IMR-90 (cell line): ENCODE measurements around the gene PRKCA. TPM values are rescaled to one million over a fixed set of nuclear protein-coding genes. Genes with fewer than 3 reads are reported as not detected.

Source experiments
- ATAC-seq: fragments of 200-7000 bp; cut with Tn5 transposase; 2 replicates; pipeline ENCODE4 v1.9.1; 2020; ENCODE audit warnings: low read depth, mild to moderate bottlenecking, moderate library complexity
- BruUV-seq: library from RNA; stranded (reverse); fragments of 400-500 nt; replicated peaks from 2 replicates; lab custom pipeline; 2021; lab: Mats Ljungman, UMichigan
- CTCF ChIA-PET: fragments of 300-600 bp; formaldehyde crosslinking; extraction: SDS; loops from one replicate; lab custom pipeline; 2021; ENCODE audit warnings: antibody characterized with exemption; lab: Yijun Ruan, JAX
- POLR2A ChIA-PET: fragments of 300-600 bp; sonication (Branson Sonifier 250); formaldehyde crosslinking; loops from one replicate; lab custom pipeline; 2022; ENCODE audit warnings: antibody characterized with exemption; ENCODE audit not compliant: unreplicated experiment; lab: Charles Lee
- DNase-seq: peaks from one replicate; pipeline ENCODE4 v3.0.0; 2013
- H2AFZ ChIP-seq: replicated peaks from 2 replicates; pipeline ENCODE3; 2013; ENCODE audit warnings: low read length, mild to moderate bottlenecking; ENCODE audit not compliant: poor library complexity
- H2AK5ac ChIP-seq: 2 replicates; pipeline ENCODE4 v1.6.1; 2013; ENCODE audit warnings: low read depth, low read length, inconsistent platforms
- H2AK9ac ChIP-seq: replicated peaks from 2 replicates; pipeline ENCODE3; 2013; ENCODE audit warnings: mild to moderate bottlenecking, low read depth, low read length, moderate library complexity; ENCODE audit not compliant: poor library complexity
- H2BK120ac ChIP-seq: 2 replicates; pipeline ENCODE4 v1.6.1; 2013; ENCODE audit warnings: low read depth, low read length, inconsistent platforms
- H2BK15ac ChIP-seq: 3 replicates; pipeline ENCODE4 v1.6.1; 2013; ENCODE audit warnings: low read depth, low read length, inconsistent platforms
- H2BK20ac ChIP-seq: 2 replicates; pipeline ENCODE4 v1.6.1; 2013; ENCODE audit warnings: low read depth, mild to moderate bottlenecking, inconsistent platforms, low read length, moderate library complexity
- H2BK5ac ChIP-seq: 2 replicates; pipeline ENCODE4 v1.6.1; 2013; ENCODE audit warnings: mild to moderate bottlenecking, low read depth, low read length, inconsistent platforms; ENCODE audit not compliant: poor library complexity, severe bottlenecking
- H3K14ac ChIP-seq: replicated peaks from 2 replicates; pipeline ENCODE4 v1.6.1; 2013; ENCODE audit warnings: low read depth, low read length, inconsistent platforms
- H3K18ac ChIP-seq: 2 replicates; pipeline ENCODE4 v1.6.1; 2013; ENCODE audit warnings: low read depth, low read length, control low read depth
- H3K23ac ChIP-seq: 2 replicates; pipeline ENCODE4 v1.6.1; 2013; ENCODE audit warnings: low read depth, low read length, inconsistent platforms
- H3K27ac ChIP-seq: 2 replicates; pipeline ENCODE4 v1.5.1; 2013; ENCODE audit warnings: mild to moderate bottlenecking, control low read depth, low read length; ENCODE audit not compliant: insufficient read depth
- H3K27me3 ChIP-seq: 2 replicates; pipeline ENCODE4 v1.6.1; 2013; ENCODE audit warnings: low read length; ENCODE audit not compliant: control insufficient read depth, insufficient read depth
- H3K36me3 ChIP-seq: 2 replicates; pipeline ENCODE4 v1.6.1; 2013; ENCODE audit warnings: low read length, mixed read lengths; ENCODE audit not compliant: control insufficient read depth, insufficient read depth
- H3K4ac ChIP-seq: 2 replicates; pipeline ENCODE4 v1.6.1; 2013; ENCODE audit warnings: low read depth, low read length, inconsistent platforms
- H3K4me1 ChIP-seq: 2 replicates; pipeline ENCODE4 v1.6.1; 2013; ENCODE audit warnings: low read length, mixed read lengths; ENCODE audit not compliant: control insufficient read depth, insufficient read depth
- H3K4me2 ChIP-seq: 2 replicates; pipeline ENCODE4 v1.6.1; 2013; ENCODE audit warnings: low read depth, mild to moderate bottlenecking, control low read depth, low read length, moderate library complexity
- H3K4me3 ChIP-seq: 2 replicates; pipeline ENCODE4 v1.5.1; 2013; ENCODE audit warnings: low read depth, mild to moderate bottlenecking, control low read depth, low read length, moderate library complexity; ENCODE audit not compliant: insufficient read depth
- H3K56ac ChIP-seq: 2 replicates; pipeline ENCODE4 v1.6.1; 2013; ENCODE audit warnings: low read length, inconsistent platforms; ENCODE audit not compliant: insufficient read depth; ENCODE audit errors: extremely low read depth
- H3K79me1 ChIP-seq, 2 experiments: 2 replicates each; pipeline ENCODE4 v1.6.1; 2013; ENCODE audit warnings: low read length in 2 of 2, inconsistent platforms in 1 of 2, low read depth in 1 of 2
- H3K9ac ChIP-seq: 2 replicates; pipeline ENCODE4 v1.6.1; 2013; ENCODE audit warnings: low read depth, low read length, control low read depth
- H3K9me1 ChIP-seq: 2 replicates; pipeline ENCODE4 v1.6.1; 2013; ENCODE audit warnings: low read length, inconsistent platforms; ENCODE audit not compliant: insufficient read depth
- H3K9me3 ChIP-seq: 2 replicates; pipeline ENCODE4 v1.6.1; 2013; ENCODE audit warnings: low read length; ENCODE audit not compliant: control insufficient read depth, insufficient read depth
- H4K20me1 ChIP-seq: 2 replicates; pipeline ENCODE4 v1.6.1; 2013; ENCODE audit warnings: low read length, inconsistent platforms; ENCODE audit not compliant: insufficient read depth
- H4K5ac ChIP-seq: 2 replicates; pipeline ENCODE4 v1.6.1; 2013; ENCODE audit warnings: mild to moderate bottlenecking, low read depth, low read length, control low read depth
- H4K8ac ChIP-seq, 2 experiments: 2 replicates each; pipeline ENCODE4 v1.6.1; 2013; ENCODE audit warnings: low read depth in 2 of 2, low read length in 2 of 2, control low read depth in 1 of 2, inconsistent platforms in 1 of 2
- H4K91ac ChIP-seq: 2 replicates; pipeline ENCODE4 v1.6.1; 2013; ENCODE audit warnings: low read depth, low read length, inconsistent platforms; ENCODE audit not compliant: insufficient read depth
- BHLHE40 ChIP-seq: fragments of 150-350 bp; IDR thresholded peaks from 2 replicates; pipeline ENCODE4 v1.6.1; 2016; ENCODE audit warnings: mild to moderate bottlenecking, low read depth, low read length
- CEBPB ChIP-seq: IDR thresholded peaks from 2 replicates; pipeline ENCODE4 v1.6.1; 2012; ENCODE audit warnings: low read depth, low read length, improper control_type of control experiment
- CHD1 ChIP-seq: IDR thresholded peaks from 2 replicates; pipeline ENCODE4 v1.6.1; 2012; ENCODE audit warnings: low read depth, low read length, improper control_type of control experiment
- CTCF ChIP-seq: conservative IDR thresholded peaks from 2 replicates; pipeline ENCODE4 v1.5.1; 2012; ENCODE audit warnings: mild to moderate bottlenecking, low read depth, low read length, improper control_type of control experiment
- ELK1 ChIP-seq: fragments of 150-350 bp; IDR thresholded peaks from 2 replicates; pipeline ENCODE4 v1.6.1; 2016; ENCODE audit warnings: low read depth, mild to moderate bottlenecking, low read length, moderate library complexity, borderline replicate concordance
- FOS ChIP-seq: fragments of 150-350 bp; IDR thresholded peaks from 2 replicates; pipeline ENCODE4 v1.6.1; 2016; ENCODE audit warnings: low read depth, low read length
- MAFK ChIP-seq: IDR thresholded peaks from 2 replicates; pipeline ENCODE4 v1.6.1; 2012; ENCODE audit warnings: low read depth, low read length, improper control_type of control experiment
- MAZ ChIP-seq: IDR thresholded peaks from 2 replicates; pipeline ENCODE4 v1.6.1; 2012; ENCODE audit warnings: low read depth, mild to moderate bottlenecking, low read length, improper control_type of control experiment, moderate library complexity, borderline replicate concordance
- MXI1 ChIP-seq: IDR thresholded peaks from 2 replicates; pipeline ENCODE4 v1.6.1; 2012; ENCODE audit warnings: low read depth, mild to moderate bottlenecking, low read length, moderate library complexity, borderline replicate concordance
- NFE2L2 ChIP-seq: fragments of 150-350 bp; IDR thresholded peaks from 2 replicates; pipeline ENCODE4 v1.6.1; 2016; ENCODE audit warnings: low read depth, mild to moderate bottlenecking, low read length
- POLR2A ChIP-seq: IDR thresholded peaks from 2 replicates; pipeline ENCODE4 v1.6.1; 2012; ENCODE audit warnings: mild to moderate bottlenecking, low read depth, low read length
- RAD21 ChIP-seq: IDR thresholded peaks from 2 replicates; pipeline ENCODE4 v1.6.1; 2012; ENCODE audit warnings: low read length, improper control_type of control experiment
- RCOR1 ChIP-seq: IDR thresholded peaks from 2 replicates; pipeline ENCODE4 v1.6.1; 2012; ENCODE audit warnings: mild to moderate bottlenecking, low read length, improper control_type of control experiment; ENCODE audit not compliant: insufficient replicate concordance
- RFX5 ChIP-seq: IDR thresholded peaks from 2 replicates; pipeline ENCODE4 v1.8.0; 2012; ENCODE audit warnings: low read depth, mild to moderate bottlenecking, low read length, moderate library complexity
- SMC3 ChIP-seq: fragments of 150-350 bp; IDR thresholded peaks from 2 replicates; pipeline ENCODE4 v1.6.1; 2016; ENCODE audit warnings: low read depth, mild to moderate bottlenecking, antibody characterized with exemption, low read length, moderate library complexity
- USF2 ChIP-seq: fragments of 150-350 bp; IDR thresholded peaks from 2 replicates; pipeline ENCODE4 v1.6.1; 2017; ENCODE audit warnings: mild to moderate bottlenecking, antibody characterized with exemption, low read length, low read depth
- WGBS, 2 experiments: methylation state at CpG; one replicate each; pipeline versions ENCODE4 v1.1.5 to v1.1.7; 2013; ENCODE audit warnings: missing lambda C conversion rate in 2 of 2; ENCODE audit not compliant: insufficient read length in 1 of 2; ENCODE audit errors: extremely low coverage in 2 of 2; 5-methylcytosine and 5-hydroxymethylcytosine counted together
- dilution Hi-C: fragments of 300-500 bp; cut with HindIII; formaldehyde crosslinking; loops from one replicate; pipeline ENCODE4 v1.14.3; 2018; ENCODE audit warnings: low sequenced_read_pairs; ENCODE audit not compliant: unreplicated experiment
- in situ Hi-C: fragments of 300-500 bp; cut with MboI; formaldehyde crosslinking; loops from 3 replicates; pipeline ENCODE4 v1.14.3; 2019; ENCODE audit warnings: low sequenced_read_pairs, inconsistent platforms, mixed read lengths
- intact Hi-C: fragments of 100-400 bp; cut with micrococcal nuclease; formaldehyde crosslinking; loops from 2 replicates; pipeline ENCODE4 v1.10.0; 2022
- polyA plus RNA-seq, 3 experiments: library from polyadenylated mRNA; depleted of rRNA; stranded (reverse); fragments of >200 nt; gene quantifications; 2 replicates each; pipeline ENCODE4 v1.2.3, GENCODE V29; 2012; ENCODE audit warnings: low replicate concordance in 1 of 3
- total RNA-seq: library from RNA; depleted of rRNA; stranded (reverse); fragments of >200 nt; gene quantifications from 2 replicates; pipeline ENCODE4 v1.2.3, GENCODE V29; 2012

The PRKCA gene
- total and polyA plus RNA-seq, 2 of the 4 experiments (the other 2 are of a cell fraction): 31.0 to 46.0 TPM

- Histone ChIP-seq H3K36me3 (no peaks in the 10 kb centered on the region), H3K56ac (no peak overlapping the region), H2BK15ac (no peak overlapping the region), H2BK5ac (no peak overlapping the region), H3K27ac (no peak overlapping the region), H3K9me1 (peaks cover 9% of the 10 kb centered on the region), H3K79me1 (peaks cover 22 to 70% of the 10 kb centered on the region in 2 experiments), H4K8ac (no peak overlapping the region), H4K5ac (no peak overlapping the region), H2BK20ac (no peak overlapping the region), H3K4ac (no peak overlapping the region), H3K4me1 (no peaks in the 10 kb centered on the region), H4K91ac (no peak overlapping the region), H3K14ac (no peak overlapping the region), H2AFZ (no peak overlapping the region), H3K9ac (no peak overlapping the region), H2AK5ac (no peak overlapping the region), H3K18ac (no peak overlapping the region), H3K27me3 (no peaks in the 10 kb centered on the region), H2AK9ac (no peak overlapping the region), H3K9me3 (no peaks in the 10 kb centered on the region), H4K20me1 (no peaks in the 10 kb centered on the region), H2BK120ac (no peak overlapping the region), H3K23ac (no peak overlapping the region), H3K4me2 (no peak overlapping the region), H3K4me3 (no peak overlapping the region)
- intact Hi-C loops: no loop called here
- BruUV-seq: no TSS peak
- TF ChIP-seq CHD1 (no peak), USF2 (no peak), RCOR1 (no peak), MAZ (no peak), BHLHE40 (no peak), SMC3 (no peak), ELK1 (no peak), RFX5 (no peak), FOS (no peak), NFE2L2 (no peak), CTCF (no peak), CEBPB (no peak), RAD21 (no peak), MAFK (no peak), POLR2A (no peak), MXI1 (no peak)
- no CpG with 5 or more reads among the region's 3 CpGs for WGBS, 2 experiments
- in situ Hi-C loops: no loop called here
- ATAC-seq (no peak), DNase-seq (no peak)
- ChIA-PET POLR2A (no interaction called here), CTCF (no interaction called here)
- dilution Hi-C loops: no loop called here
Measured at GRCh38 chr17:66557200-66557599, 254.8 kb downstream of the PRKCA start.
